HEK293T (cell line): ENCODE data around the gene PRKCA.

ENCODE experiments used
- CTCF ChIA-PET: fragments of 350-600 bp; formaldehyde crosslinking; extraction: SDS; loops from one replicate; lab custom pipeline; 2021; ENCODE audit warnings: antibody characterized with exemption, inconsistent platforms; lab: Yijun Ruan, JAX
- POLR2A ChIA-PET: fragments of 350-600 bp; formaldehyde crosslinking; extraction: SDS; loops from one replicate; lab custom pipeline; 2020; ENCODE audit warnings: antibody characterized with exemption, inconsistent platforms; lab: Yijun Ruan, JAX
- DNase-seq: peaks from one replicate; pipeline ENCODE4 v3.0.0; 2012; ENCODE audit warnings: mixed read lengths; ENCODE audit errors: extremely low spot score
- ARNT ChIP-seq: fragments of 450-650 bp; IDR thresholded peaks from 2 replicates; pipeline ENCODE4 v1.6.1; 2017; ENCODE audit warnings: mild to moderate bottlenecking
- BHLHE40 ChIP-seq: fragments of 450-650 bp; IDR thresholded peaks from 2 replicates; pipeline ENCODE4 v1.6.1; 2016; ENCODE audit warnings: mild to moderate bottlenecking, moderate library complexity, borderline replicate concordance
- CTBP1 ChIP-seq: fragments of 450-650 bp; IDR thresholded peaks from 2 replicates; pipeline ENCODE4 v1.6.1; 2016; ENCODE audit warnings: borderline replicate concordance
- ELF4 ChIP-seq: fragments of 450-650 bp; IDR thresholded peaks from 2 replicates; pipeline ENCODE4 v1.6.1; 2017; ENCODE audit warnings: antibody characterized with exemption
- FOXA1 ChIP-seq: fragments of 450-650 bp; IDR thresholded peaks from 2 replicates; pipeline ENCODE4 v1.6.1; 2016; ENCODE audit warnings: mild to moderate bottlenecking
- FOXK2 ChIP-seq: fragments of 450-650 bp; IDR thresholded peaks from 2 replicates; pipeline ENCODE4 v1.6.1; 2016; ENCODE audit warnings: mild to moderate bottlenecking
- FOXM1 ChIP-seq: fragments of 450-650 bp; IDR thresholded peaks from 2 replicates; pipeline ENCODE4 v1.6.1; 2017; ENCODE audit warnings: mild to moderate bottlenecking, borderline replicate concordance
- HDGF ChIP-seq: fragments of 450-650 bp; IDR thresholded peaks from 2 replicates; pipeline ENCODE4 v1.6.1; 2017; ENCODE audit warnings: antibody characterized with exemption, borderline replicate concordance
- L3MBTL2 ChIP-seq: fragments of 450-650 bp; conservative IDR thresholded peaks from 2 replicates; pipeline ENCODE4 v1.6.1; 2016; ENCODE audit warnings: mild to moderate bottlenecking
- LEF1 ChIP-seq: fragments of 450-650 bp; IDR thresholded peaks from 2 replicates; pipeline ENCODE4 v1.6.1; 2017; ENCODE audit warnings: mild to moderate bottlenecking, borderline replicate concordance
- NFRKB ChIP-seq: fragments of 450-650 bp; IDR thresholded peaks from 2 replicates; pipeline ENCODE4 v1.6.1; 2016; ENCODE audit warnings: mild to moderate bottlenecking, moderate library complexity
- SP1 ChIP-seq: fragments of 450-650 bp; IDR thresholded peaks from 2 replicates; pipeline ENCODE4 v1.6.1; 2017
- SUZ12 ChIP-seq: fragments of 450-650 bp; IDR thresholded peaks from 2 replicates; pipeline ENCODE4 v1.6.1; 2016; ENCODE audit warnings: mild to moderate bottlenecking
- TARDBP ChIP-seq: fragments of 450-650 bp; IDR thresholded peaks from 2 replicates; pipeline ENCODE4 v1.6.1; 2016
- ZNF384 ChIP-seq: fragments of 450-650 bp; IDR thresholded peaks from 2 replicates; pipeline ENCODE4 v1.6.1; 2016
- TF ChIP-seq, protein P1 (sequence below): fragments of 450-650 bp; IDR thresholded peaks from 2 replicates; pipeline ENCODE4 v1.6.1; 2016

PRKCA gene

DNA sequence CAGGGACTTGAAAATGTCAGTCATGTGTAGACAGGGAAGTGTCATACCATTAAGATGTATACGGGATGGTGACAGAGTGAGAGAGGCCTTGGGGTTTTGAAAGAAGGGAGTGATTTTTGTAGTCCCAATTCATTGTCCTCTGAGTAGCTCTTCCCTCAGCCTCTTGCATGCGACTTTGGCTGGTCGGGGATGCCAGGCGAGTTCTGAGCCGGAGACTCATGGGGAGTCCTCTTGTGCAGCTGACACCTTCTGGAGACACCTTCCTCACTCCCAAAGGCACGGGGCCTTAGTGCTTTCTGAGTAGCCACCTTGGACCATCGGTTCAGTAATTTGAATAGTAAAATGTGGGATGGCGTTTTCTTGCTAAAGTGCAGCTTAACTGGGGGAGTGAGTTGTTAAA is 144.7 kb downstream of the PRKCA start:
- no peak for DNase-seq
- ChIA-PET CTCF (no interaction called here), POLR2A (no interaction called here)
- TF ChIP-seq LEF1 (no peak), SUZ12 (no peak), HDGF (no peak), FOXK2 (no peak), TARDBP (no peak), L3MBTL2 (no peak), CTBP1 (no peak)

DNA sequence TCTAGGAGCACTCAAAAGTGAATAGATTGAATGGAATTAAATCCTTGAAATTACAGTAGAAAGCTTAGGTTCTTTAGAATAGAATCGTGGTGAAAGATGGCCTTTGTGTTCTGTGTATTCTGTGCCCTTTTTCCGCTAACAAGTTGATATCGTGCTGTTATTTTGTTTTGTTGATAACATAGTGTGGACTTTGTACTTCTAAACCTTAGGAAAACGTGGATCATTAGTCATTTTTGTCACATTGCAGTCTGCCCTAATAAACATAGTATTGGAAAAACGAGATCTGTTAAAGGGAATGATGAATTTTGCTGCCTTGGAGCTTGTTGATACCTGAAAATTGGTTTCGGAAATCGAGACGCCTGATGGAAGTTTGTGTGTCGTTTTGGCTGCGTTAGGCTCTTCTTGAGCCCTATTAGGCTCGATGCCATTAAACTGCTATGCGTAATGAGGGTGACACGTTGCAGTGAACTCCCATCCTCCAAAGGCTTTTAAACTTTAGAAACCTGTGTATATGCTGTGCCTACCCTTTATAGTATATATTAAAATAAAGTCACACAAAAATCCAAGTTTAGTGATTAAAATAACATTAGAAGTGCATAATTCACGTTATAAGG is 145.7 kb downstream of the PRKCA start:
- no peak for DNase-seq
- CTCF ChIA-PET, result no interaction called here
- POLR2A ChIA-PET, result no interaction called here
- TF ChIP-seq SUZ12, result no peak
- no peak for TF ChIP-seq FOXK2
- TF ChIP-seq ELF4, result no peak
- TF ChIP-seq, protein P1, sequence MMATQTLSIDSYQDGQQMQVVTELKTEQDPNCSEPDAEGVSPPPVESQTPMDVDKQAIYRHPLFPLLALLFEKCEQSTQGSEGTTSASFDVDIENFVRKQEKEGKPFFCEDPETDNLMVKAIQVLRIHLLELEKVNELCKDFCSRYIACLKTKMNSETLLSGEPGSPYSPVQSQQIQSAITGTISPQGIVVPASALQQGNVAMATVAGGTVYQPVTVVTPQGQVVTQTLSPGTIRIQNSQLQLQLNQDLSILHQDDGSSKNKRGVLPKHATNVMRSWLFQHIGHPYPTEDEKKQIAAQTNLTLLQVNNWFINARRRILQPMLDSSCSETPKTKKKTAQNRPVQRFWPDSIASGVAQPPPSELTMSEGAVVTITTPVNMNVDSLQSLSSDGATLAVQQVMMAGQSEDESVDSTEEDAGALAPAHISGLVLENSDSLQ, result no peak
- TF ChIP-seq CTBP1, result no peak
- no peak for TF ChIP-seq SP1
- no peak for TF ChIP-seq L3MBTL2
- no peak for TF ChIP-seq TARDBP
- TF ChIP-seq HDGF, result no peak
- TF ChIP-seq FOXM1, result no peak
- TF ChIP-seq ZNF384, result no peak
- no peak for TF ChIP-seq NFRKB
- no peak for TF ChIP-seq LEF1
- TF ChIP-seq ARNT, result no peak
- no peak for TF ChIP-seq FOXA1
- no peak for TF ChIP-seq BHLHE40

DNA sequence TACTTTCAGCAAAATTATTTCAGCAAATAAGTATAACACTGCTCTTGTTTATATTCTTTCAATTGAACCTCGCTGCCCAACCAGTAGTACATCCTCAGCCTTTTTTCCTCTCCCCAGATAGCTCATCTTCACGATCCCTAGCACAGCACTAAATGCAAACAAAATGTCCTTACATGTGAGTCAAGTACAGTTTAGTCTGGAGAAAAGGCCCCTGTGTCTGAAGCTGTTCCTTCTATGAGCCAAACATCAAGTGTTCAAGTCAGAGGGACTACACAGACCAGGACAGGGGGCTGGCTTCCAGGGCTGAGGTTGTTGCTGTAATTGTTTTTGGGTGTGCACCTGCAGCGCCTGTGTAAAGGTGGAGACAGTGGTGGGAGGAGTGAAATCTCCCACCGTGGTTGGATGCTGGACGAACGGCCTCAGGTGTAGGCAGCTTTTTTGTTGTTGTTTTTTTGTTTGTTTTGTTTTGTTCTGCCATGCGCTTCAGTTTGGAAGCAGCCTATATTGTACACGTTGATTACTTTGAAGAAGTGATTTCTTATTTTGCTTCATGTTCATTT is 147.1 kb downstream of the PRKCA start:
- ChIA-PET POLR2A (no interaction called here), CTCF (interaction anchor here (0.5 to 0.8 kb wide), 3 partner anchors 28 to 172 kb away, joined by 3 to 5 read pairs (median 5); no protein-coding TSS in a partner anchor)
- TF ChIP-seq, protein P1, result no peak
- no peak for TF ChIP-seq NFRKB
- TF ChIP-seq BHLHE40, result no peak
- no peak for TF ChIP-seq SP1
- no peak for TF ChIP-seq LEF1
- no peak for TF ChIP-seq ELF4
- no peak for TF ChIP-seq SUZ12
- TF ChIP-seq FOXK2, result no peak
- no peak for TF ChIP-seq HDGF
- DNase-seq, result no peak

DNA sequence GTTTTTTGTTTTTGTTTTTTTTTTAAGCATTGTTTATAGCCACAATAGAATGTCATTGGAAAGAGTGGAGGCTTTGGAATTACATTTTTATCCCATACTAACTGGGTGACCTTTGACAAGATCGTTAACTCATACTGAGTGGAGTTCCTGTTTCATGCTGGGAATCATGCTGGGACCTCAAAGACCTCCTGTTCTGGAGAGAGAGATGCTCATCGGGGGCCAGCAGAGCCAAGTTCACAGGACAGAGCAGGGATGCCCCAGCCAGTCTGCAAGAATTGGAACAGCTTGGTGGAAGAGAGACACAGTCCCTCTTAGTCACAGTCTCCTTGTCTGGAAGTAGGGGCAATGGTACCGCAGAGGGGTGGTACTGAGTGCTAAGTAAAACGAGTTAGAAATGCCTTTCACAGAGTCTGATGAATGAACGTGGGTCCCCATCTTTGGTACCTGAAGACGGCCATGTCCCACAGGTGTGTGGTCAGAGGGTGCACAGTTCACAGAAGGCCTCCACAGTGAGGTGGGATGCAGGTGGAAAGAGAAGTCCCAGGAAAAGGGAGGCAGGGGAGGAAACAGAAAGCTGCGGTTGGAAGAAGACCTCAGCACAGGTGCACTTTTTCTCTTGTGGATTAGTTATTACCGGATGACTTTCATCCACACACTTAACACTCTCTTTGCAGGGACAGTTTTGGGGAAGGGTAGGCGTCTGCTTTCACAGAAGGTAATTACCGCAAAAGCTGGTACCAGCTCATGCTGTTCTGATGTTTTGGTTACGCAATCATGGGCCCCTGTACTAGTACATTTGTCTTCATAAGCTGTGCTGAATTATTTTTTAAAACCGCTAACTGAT is 147.8 kb downstream of the PRKCA start:
- ChIA-PET POLR2A (no interaction called here), CTCF (interaction anchor here (0.6 kb wide), 1 partner anchor 178 kb away, joined by 3 read pairs; no protein-coding TSS in a partner anchor)
- no peak for DNase-seq
- TF ChIP-seq SP1 (no peak), ARNT (no peak), TARDBP (no peak), SUZ12 (no peak), HDGF (no peak), NFRKB (no peak), ZNF384 (no peak), CTBP1 (no peak), L3MBTL2 (no peak), BHLHE40 (no peak), FOXA1 (no peak), FOXK2 (no peak), FOXM1 (no peak), LEF1 (no peak), ELF4 (no peak)
- TF ChIP-seq, protein P1, result no peak

DNA sequence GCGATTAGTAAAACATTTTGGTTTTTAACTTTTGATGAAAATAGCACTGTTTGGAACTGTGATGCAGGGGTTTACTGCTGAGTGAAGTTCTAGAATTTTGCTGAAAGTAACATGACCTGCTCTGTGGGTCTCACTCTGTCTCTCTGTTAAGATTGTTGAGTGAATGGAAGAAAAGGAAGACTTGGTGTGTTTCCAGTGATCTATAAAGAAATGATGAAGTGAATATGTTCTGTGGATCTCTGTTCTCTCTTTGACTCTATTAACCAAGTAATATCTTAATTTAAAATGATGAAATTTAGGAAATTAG is 148.4 kb downstream of the PRKCA start:
- no peak for DNase-seq
- TF ChIP-seq HDGF (no peak), CTBP1 (no peak), NFRKB (no peak), SP1 (no peak), ZNF384 (no peak)
- CTCF ChIA-PET, result interaction anchor here (0.6 kb wide), 1 partner anchor 177 kb away, joined by 3 read pairs; no protein-coding TSS in a partner anchor
- POLR2A ChIA-PET, result no interaction called here
